Loucy (cell line): Measurements from ENCODE around the gene PLAAT2.

Experiments used
- CTCF ChIP-seq: fragments of 200-600 bp; sonication (generic); conservative IDR thresholded peaks from 2 replicates; pipeline ENCODE4 v1.5.1; 2014; ENCODE audit warnings: mild to moderate bottlenecking, antibody characterized with exemption, low read length
- EZH2phosphoT487 ChIP-seq: fragments of 200-600 bp; IDR thresholded peaks from 2 replicates; pipeline ENCODE4 v1.6.1; 2018; ENCODE audit warnings: antibody characterized with exemption, mild to moderate bottlenecking, moderate library complexity, borderline replicate concordance

- TF ChIP-seq CTCF (no peak), EZH2phosphoT487 (no peak)
Observed at GRCh38 chr11:63508745-63509144, 54.4 kb downstream of the PLAAT2 start.
